ENCODE data around the gene HLX.

The HLX gene, protein sequence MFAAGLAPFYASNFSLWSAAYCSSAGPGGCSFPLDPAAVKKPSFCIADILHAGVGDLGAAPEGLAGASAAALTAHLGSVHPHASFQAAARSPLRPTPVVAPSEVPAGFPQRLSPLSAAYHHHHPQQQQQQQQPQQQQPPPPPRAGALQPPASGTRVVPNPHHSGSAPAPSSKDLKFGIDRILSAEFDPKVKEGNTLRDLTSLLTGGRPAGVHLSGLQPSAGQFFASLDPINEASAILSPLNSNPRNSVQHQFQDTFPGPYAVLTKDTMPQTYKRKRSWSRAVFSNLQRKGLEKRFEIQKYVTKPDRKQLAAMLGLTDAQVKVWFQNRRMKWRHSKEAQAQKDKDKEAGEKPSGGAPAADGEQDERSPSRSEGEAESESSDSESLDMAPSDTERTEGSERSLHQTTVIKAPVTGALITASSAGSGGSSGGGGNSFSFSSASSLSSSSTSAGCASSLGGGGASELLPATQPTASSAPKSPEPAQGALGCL

DNA sequence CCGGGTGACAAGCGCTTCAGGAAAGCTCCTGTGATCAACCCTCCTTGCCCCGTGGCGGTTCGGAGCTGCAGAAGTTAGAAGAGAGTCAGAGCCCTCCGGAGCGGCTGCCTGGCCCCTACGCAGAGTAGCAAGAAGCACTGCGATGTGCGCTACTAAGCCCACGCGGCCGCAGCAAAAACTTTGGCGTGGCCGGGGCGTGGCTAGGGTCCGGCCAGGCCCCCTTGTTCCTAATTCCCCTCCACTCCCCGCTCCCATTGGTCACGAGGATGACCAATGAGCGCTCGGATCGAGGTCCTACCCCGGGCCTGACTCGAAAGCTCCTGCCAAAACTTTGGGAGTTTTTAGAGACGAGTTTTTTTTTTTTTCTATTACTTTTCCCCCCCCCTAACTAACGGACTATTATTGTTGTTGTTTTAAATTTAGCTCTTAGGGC is at the start of gene HLX:
TSS of gene HLX (plus strand) at position 368 of the 433 bp plus-strand sequence. CDS start 415 bp downstream, outside the sequence.
- peak within 1 kb of the TSS; percentile 84 to 99 (median 94) for H3K4me3 ChIP-seq
- peaks cover 0 to 23% (median 5%) of the 10 kb centered on the region in 11 experiments; a peak in 9 of 22 replicates for H3K9me3 ChIP-seq (replicated peaks in 1 of 11)
- H3K4me1 ChIP-seq = peaks cover 40 to 79% (median 62%) of the 10 kb centered on the region in 10 experiments
- no peak for TF ChIP-seq Cebpa-rat (IDR thresholded peaks at IDR 0.05)
- H3K9ac ChIP-seq = peak within 1 kb of the TSS; percentile 96 to 100 (median 100)
- peak within 1 kb of the TSS; percentile 81 to 98 (median 95) for H3K4me2 ChIP-seq
- peak within 1 kb of the TSS; percentile 97 to 100 (median 99) for H3K27ac ChIP-seq
- H4K20me1 ChIP-seq = peaks cover 0 to 13% (median 9%) of the 10 kb centered on the region in 11 experiments; a peak in 14 of 22 replicates
- peaks cover 29 to 35% (median 35%) of the 10 kb centered on the region in 11 experiments for H3K36me3 ChIP-seq
- H3K27me3 ChIP-seq = peaks cover 0 to 87% (median 64%) of the 10 kb centered on the region in 11 experiments; a peak in 16 of 22 replicates

DNA sequence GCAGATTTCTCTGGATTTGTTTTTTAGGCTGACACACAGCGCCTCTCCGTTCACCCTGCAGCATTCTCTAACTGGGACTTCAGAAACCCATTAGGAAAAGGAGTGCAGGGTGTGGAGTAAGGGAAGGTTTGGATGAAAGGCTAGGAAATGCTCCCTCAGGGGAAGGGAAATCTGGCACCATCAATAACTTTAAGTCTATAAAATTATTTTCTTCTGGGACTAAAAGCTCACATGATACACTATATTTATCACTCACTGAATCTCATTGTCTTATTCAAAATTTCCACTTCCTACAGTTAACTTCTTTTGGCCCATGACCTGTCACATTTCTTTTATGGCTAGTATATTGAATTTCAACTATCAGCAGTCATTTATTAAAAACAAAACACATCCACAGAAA is 45.8 kb upstream of the HLX start:
- no peaks in the 10 kb centered on the region for H3K36me3 ChIP-seq
- H3K9me3 ChIP-seq (replicated peaks in 1 of 11) = peaks cover 0 to 10% (median 0%) of the 10 kb centered on the region in 11 experiments; a peak in 2 of 22 replicates
- TF ChIP-seq Cebpa-rat (IDR thresholded peaks at IDR 0.05) = no peak
- H3K4me1 ChIP-seq = peaks cover 0 to 16% (median 0%) of the 10 kb centered on the region in 10 experiments; a peak in 4 of 20 replicates
- H3K4me3 ChIP-seq = no peak overlapping the region
- no peak overlapping the region for H3K9ac ChIP-seq
- no peak overlapping the region for H3K27ac ChIP-seq
- H3K27me3 ChIP-seq = no peaks in the 10 kb centered on the region
- H3K4me2 ChIP-seq = peak overlapping the region in 2 of 11 experiments; percentile 7 to 18; a peak in 1 of 22 replicates
- H4K20me1 ChIP-seq = no peaks in the 10 kb centered on the region

DNA sequence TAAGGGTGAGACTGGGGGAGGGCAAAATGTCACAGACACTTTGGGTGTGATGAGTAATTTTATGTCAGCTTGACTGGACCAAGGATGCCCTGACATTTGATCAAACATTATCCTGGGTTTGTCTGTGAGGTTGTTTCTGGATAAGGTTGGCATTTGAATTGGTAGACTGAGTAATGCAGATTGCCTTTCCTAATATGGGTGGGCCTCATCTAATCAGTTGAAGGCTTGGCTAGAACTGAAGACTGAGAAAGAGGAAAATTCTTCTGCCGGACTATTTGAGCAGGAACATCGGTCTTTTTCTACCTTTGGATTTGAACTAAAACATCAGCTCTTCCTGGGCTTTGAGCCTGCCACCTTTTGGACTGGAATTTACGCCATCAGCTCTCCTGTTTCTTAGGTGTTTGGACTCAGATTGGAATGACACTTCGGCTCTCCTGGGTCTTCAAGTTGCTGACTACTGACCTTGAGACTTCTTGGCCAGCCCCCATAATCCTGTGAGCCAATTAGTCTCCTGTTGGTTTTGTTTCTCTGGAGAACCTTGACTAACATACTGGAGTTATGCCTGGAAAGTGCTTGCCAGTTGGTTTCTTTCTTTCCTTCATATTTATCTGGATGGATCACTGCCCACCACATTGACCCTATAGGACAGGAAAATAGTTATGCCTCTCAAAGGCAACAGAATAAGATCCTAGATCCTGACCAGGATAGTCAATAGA is 44.9 kb upstream of the HLX start:
- H3K4me2 ChIP-seq = no peak overlapping the region
- no peak for TF ChIP-seq Cebpa-rat (IDR thresholded peaks at IDR 0.05)
- no peak overlapping the region for H3K27ac ChIP-seq
- no peaks in the 10 kb centered on the region for H3K36me3 ChIP-seq
- H3K9me3 ChIP-seq (replicated peaks in 1 of 11) = peaks cover 0 to 10% (median 0%) of the 10 kb centered on the region in 11 experiments; a peak in 2 of 22 replicates
- no peaks in the 10 kb centered on the region for H4K20me1 ChIP-seq
- no peak overlapping the region for H3K9ac ChIP-seq
- peaks cover 0 to 22% (median 0%) of the 10 kb centered on the region in 10 experiments; a peak in 4 of 20 replicates for H3K4me1 ChIP-seq
- no peaks in the 10 kb centered on the region for H3K27me3 ChIP-seq
- H3K4me3 ChIP-seq = no peak overlapping the region

DNA sequence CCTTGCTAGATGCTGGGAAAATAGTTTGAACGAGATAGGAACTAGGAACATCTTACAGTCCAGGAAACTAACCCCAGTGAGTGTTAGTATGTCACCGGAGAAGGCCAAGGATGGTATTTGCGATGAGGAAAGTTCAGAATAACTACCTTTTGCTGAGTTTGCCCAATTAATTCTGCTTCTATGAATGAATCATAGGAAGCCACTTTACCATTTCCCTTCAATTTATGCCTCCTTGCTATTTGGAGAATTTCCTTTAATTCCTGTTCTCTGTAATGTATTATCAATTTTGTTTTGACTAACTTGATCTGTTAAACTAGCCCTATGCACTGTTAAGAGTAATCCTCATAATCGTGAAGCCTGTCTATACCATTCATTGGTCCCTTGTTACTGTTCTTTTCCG is 40.7 kb upstream of the HLX start:
- Histone ChIP-seq H3K4me3 (no peak overlapping the region), H3K27ac (no peak overlapping the region)
- no peak for TF ChIP-seq Cebpa-rat (IDR thresholded peaks at IDR 0.05)

DNA sequence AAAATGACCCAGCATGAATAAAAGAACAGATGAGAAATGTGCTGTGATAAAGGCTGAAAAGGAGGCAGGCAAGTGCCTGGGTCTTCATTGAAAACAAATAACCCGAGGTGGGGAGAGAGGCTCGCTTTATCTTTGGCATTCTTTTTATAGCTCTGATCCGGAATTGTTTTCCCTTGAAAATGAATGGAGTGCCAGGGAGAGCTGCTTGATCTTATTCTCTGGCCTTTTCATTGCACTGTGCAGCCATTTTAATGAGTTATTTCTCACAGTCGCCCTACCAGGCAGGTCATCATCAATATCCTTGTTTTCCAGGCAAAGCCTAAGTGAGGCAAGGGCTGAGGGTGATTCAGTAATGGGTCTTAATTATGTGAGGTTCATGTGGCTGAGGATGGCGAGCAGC is 39.8 kb upstream of the HLX start:
- Histone ChIP-seq H3K36me3 (no peaks in the 10 kb centered on the region), H3K9me3 (replicated peaks in 1 of 11) (no peaks in the 10 kb centered on the region), H3K27me3 (no peaks in the 10 kb centered on the region), H3K9ac (no peak overlapping the region), H3K4me2 (no peak overlapping the region), H3K4me3 (no peak overlapping the region), H3K4me1 (peaks cover 0 to 10% (median 0%) of the 10 kb centered on the region in 10 experiments; a peak in 4 of 20 replicates), H4K20me1 (no peaks in the 10 kb centered on the region; a peak in 1 of 22 replicates), H3K27ac (no peak overlapping the region)
- TF ChIP-seq Cebpa-rat (IDR thresholded peaks at IDR 0.05) = no peak

More for the DNA sequence above, 40.7 kb upstream of the HLX start:
- H3K9ac ChIP-seq = no peak overlapping the region
- H3K4me1 ChIP-seq = peaks cover 0 to 14% (median 0%) of the 10 kb centered on the region in 10 experiments; a peak in 4 of 20 replicates
- peak overlapping the region in 2 of 11 experiments; percentile 10 to 41; a peak in 4 of 22 replicates for H3K4me2 ChIP-seq
- H3K9me3 ChIP-seq (replicated peaks in 1 of 11) = no peaks in the 10 kb centered on the region
- H4K20me1 ChIP-seq = no peaks in the 10 kb centered on the region; a peak in 1 of 22 replicates
- no peaks in the 10 kb centered on the region for H3K27me3 ChIP-seq
- H3K36me3 ChIP-seq = no peaks in the 10 kb centered on the region

DNA sequence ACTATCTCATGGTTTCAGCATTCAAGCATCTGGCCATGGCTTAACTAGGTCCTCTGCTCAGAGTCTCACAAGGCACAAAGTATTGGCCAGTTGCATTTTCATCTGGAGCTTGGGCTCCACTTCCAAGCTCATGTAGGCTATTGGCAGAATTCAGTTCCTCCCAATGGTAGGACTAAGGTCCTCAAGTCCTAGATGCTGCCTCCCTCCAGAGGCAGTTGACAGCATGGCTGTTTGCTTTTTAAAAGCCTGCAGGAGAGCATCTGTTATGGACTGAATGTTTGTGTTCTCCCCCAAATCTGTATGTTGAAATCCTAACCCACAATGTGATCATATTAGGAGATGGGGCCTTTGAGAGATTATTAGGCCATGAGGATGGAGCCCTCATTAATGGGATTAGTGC is 38.0 kb upstream of the HLX start:
- Histone ChIP-seq H3K27ac (no peak overlapping the region), H3K27me3 (no peaks in the 10 kb centered on the region), H3K4me2 (no peak overlapping the region), H3K36me3 (no peaks in the 10 kb centered on the region), H3K9ac (no peak overlapping the region), H3K4me1 (peaks cover 0 to 10% (median 0%) of the 10 kb centered on the region in 10 experiments; a peak in 4 of 20 replicates), H3K4me3 (no peak overlapping the region), H4K20me1 (no peaks in the 10 kb centered on the region; a peak in 1 of 22 replicates), H3K9me3 (replicated peaks in 1 of 11) (no peaks in the 10 kb centered on the region)
- TF ChIP-seq Cebpa-rat (IDR thresholded peaks at IDR 0.05) = no peak

DNA sequence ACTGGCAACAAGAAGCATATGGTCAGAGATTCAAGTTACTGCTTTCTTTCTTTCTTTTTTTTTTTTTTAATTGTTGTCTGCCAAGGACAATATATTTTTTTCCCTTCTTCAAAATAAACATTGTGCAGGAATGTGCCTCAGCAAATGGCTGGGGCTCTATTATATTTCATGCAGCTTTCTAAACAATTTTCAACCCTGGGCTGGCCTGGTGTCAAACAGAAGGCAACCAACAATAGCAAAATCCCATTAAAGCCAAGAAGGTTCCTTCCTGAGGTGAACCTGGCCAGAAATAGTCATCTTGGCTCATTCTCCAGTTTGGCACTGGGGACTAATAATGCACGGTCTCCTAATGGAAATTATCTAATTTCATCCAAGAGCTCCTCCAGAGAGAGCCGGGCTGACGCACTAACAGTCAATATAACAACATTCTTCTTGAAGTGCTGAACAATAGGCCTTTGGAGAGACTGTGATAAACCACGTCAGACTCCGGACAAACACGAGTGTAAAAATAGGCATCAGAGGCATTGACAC is 35.7 kb upstream of the HLX start:
- Histone ChIP-seq H3K9me3 (replicated peaks in 1 of 11) (no peaks in the 10 kb centered on the region), H3K36me3 (no peaks in the 10 kb centered on the region), H3K27me3 (no peaks in the 10 kb centered on the region), H3K4me2 (no peak overlapping the region), H3K9ac (no peak overlapping the region), H4K20me1 (no peaks in the 10 kb centered on the region; a peak in 1 of 22 replicates), H3K27ac (no peak overlapping the region), H3K4me1 (peaks cover 0 to 5% (median 0%) of the 10 kb centered on the region in 10 experiments; a peak in 4 of 20 replicates), H3K4me3 (no peak overlapping the region)
- no peak for TF ChIP-seq Cebpa-rat (IDR thresholded peaks at IDR 0.05)

DNA sequence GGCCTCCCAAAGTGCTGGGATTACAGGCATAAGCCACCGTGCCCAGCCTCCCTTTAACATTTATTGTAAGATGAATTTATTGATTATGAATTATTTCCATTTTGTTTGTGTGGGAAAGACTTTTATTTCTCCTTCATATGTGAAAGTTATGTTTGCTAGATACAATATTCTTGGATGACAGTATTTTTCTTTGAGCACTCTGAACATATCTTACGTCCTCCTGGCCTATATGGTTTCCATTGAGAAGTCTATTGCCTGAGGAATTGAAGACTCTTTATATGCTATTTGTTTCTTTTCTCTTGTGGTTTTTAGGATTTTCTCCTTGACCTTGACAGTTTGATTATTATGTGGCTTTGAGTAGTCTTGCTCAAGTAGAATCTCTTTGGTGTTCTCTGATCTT is 26.8 kb upstream of the HLX start:
- Histone ChIP-seq H3K4me1 (no peaks in the 10 kb centered on the region), H3K4me3 (no peak overlapping the region), H3K9me3 (replicated peaks in 1 of 11) (peaks cover 14 to 43% (median 19%) of the 10 kb centered on the region in 11 experiments), H3K36me3 (no peaks in the 10 kb centered on the region), H4K20me1 (no peaks in the 10 kb centered on the region), H3K9ac (no peak overlapping the region), H3K27ac (no peak overlapping the region), H3K4me2 (no peak overlapping the region), H3K27me3 (no peaks in the 10 kb centered on the region)
- TF ChIP-seq Cebpa-rat (IDR thresholded peaks at IDR 0.05) = no peak

Data from BLaER1 treated with 17β-estradiol and CSF1 and Interleukin-3, amounts not matched to agents 10 nM and 100 nM (cell line).